Choroid plexus epithelial cell (primary cell): ENCODE data around the gene LRRC28.
"Not testable (repeated sequence)": the region's sequence is repeated elsewhere in the genome, so short reads cannot be mapped to it uniquely, and the experiment has no call there.

Source experiments
- DNase-seq: peaks from one replicate; pipeline ENCODE4 v3.0.0-alpha.2; 2010; ENCODE audit warnings: low read depth
- H3K4me3 ChIP-seq: 2 replicates; pipeline ENCODE4 v1.5.1; 2011; ENCODE audit warnings: low read depth, mild to moderate bottlenecking, control low read depth, low read length, moderate library complexity
- TF ChIP-seq, protein P1 (sequence below): conservative IDR thresholded peaks from 2 replicates; pipeline ENCODE4 v1.5.1; 2011; ENCODE audit warnings: low read depth, mild to moderate bottlenecking, control low read depth, inconsistent platforms, low read length, moderate library complexity

The LRRC28 gene

DNA sequence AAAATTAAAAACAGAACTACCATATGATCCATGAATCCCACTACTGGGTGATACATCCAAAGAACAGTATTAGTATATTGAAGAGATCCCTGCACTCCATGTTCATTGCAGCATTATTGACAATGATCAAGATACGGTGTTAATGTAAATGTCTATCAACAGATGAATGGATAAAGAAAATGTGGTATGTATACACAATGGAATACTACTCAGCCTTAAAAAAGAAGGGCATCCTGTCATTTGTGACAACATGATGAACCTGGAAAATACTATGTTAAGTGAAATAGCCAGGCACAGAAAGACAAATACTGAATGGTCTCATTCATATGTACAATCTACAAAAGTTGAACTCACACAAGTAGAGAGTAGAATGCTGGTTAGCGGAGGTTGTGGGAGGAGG, 18.5 kb upstream of the LRRC28 start:
- no peak for DNase-seq
- TF ChIP-seq, protein P1, sequence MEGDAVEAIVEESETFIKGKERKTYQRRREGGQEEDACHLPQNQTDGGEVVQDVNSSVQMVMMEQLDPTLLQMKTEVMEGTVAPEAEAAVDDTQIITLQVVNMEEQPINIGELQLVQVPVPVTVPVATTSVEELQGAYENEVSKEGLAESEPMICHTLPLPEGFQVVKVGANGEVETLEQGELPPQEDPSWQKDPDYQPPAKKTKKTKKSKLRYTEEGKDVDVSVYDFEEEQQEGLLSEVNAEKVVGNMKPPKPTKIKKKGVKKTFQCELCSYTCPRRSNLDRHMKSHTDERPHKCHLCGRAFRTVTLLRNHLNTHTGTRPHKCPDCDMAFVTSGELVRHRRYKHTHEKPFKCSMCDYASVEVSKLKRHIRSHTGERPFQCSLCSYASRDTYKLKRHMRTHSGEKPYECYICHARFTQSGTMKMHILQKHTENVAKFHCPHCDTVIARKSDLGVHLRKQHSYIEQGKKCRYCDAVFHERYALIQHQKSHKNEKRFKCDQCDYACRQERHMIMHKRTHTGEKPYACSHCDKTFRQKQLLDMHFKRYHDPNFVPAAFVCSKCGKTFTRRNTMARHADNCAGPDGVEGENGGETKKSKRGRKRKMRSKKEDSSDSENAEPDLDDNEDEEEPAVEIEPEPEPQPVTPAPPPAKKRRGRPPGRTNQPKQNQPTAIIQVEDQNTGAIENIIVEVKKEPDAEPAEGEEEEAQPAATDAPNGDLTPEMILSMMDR: no peak
- H3K4me3 ChIP-seq: no peak overlapping the region

DNA sequence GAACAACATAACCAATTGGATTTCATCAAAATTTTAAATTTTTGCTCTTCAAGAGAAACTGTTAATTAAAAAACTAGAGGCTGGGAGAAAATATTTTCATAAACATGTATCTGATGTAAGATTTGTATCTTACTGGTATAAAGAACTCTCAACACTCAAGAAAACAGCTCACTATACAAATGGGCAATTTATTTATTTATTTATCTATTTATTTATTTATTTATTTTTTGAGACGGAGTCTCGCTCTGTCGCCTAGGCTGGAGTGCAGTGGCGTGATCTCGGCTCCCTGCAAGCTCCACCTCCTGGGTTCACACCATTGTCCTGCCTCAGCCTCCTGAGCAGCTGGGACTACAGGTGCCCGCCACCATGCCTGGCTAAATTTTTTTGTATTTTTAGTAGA, 17.1 kb upstream of the LRRC28 start:
- DNase-seq, H3K4me3 ChIP-seq: not testable (repeated sequence)

DNA sequence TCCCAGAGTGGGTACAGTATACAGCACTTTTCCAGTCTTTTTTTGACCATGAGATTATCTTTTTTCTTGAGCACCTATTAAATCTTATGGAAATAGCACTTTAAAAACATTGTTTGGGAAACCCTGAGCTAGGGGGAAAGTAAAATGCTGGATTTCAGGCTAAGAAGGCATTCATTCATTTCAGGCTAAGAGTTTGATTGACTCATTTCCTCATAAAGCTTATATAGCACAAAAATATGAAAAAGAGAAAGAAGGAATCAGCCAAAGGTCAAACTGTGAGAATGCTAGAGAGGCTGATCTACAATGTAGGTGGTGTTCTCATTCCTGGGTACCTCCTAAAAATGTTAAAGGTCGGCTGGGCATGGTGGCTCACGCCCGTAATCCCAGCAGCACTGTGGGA, 12.4 kb upstream of the LRRC28 start:
- DNase-seq: no peak
- TF ChIP-seq, protein P1: no peak
- H3K4me3 ChIP-seq: no peak overlapping the region

DNA sequence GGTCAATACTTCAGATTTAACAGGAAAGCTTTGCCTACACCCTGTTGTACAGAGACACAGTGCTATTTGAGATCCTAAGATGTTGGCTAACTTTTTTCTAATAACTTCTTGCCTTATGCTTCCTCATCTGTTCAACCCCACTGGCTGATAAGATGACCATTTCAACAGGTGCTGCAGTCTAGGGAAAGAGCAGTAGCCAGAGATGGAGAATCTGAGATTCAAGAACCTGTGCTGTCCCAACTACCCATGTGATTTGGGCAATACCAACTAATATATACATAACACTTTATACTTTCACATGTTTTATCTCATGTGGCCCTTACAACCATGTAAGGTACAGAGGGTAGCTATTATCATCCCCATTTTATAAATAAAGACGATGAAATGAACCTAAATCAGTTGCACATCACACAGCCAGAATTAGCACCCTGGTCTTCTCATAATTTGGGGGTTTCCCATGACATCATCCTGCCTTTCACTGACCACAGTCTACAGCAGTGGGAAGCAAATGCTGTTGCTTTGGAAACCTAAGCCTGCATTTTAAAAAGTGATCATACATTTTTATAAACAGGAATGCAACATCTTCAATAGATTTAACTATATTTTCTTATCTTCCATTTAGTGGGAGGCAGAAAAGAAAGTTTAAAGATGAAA, 11.6 kb upstream of the LRRC28 start:
- TF ChIP-seq, protein P1: no peak
- H3K4me3 ChIP-seq: no peak overlapping the region
- DNase-seq: peak; percentile 43

DNA sequence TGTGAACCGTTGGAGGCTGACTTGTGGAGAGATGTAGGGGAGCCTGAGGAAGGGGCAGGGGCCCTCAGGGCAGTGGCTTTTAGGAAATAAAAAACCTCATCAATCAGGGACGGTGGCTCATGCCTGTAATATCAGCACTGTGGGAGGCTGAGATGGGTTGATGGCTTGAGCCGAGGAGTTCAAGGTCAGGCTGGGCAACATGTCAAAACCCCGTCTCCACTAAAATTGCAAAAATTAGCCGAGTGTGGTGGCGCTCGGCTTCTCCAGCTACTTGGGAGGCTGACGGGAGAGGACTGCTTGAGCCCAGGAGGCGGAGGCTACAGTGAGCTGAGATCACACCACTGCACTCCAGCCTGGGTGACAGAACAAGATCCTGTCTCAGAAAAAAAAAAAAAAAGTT, 9.5 kb upstream of the LRRC28 start:
- TF ChIP-seq, protein P1: no peak
- no peak overlapping the region for H3K4me3 ChIP-seq
- DNase-seq: no peak

DNA sequence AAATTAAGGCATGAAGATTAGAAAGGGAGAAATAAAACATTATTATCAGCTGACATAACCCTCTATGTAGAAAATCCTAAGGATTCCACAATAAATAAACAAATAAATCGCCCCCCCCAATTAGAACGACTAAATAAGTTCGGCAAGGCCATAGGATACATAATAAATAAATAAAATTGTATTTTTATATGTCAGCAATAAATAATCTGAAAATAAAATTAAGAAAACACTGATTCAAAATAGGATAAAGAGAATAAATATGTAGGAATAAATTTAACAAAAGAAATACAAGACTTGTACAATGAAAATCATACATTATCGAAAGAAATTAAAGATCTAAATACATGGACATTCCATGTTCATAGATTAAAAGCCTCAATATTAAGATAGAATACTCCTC, 7.0 kb upstream of the LRRC28 start:
- no peak overlapping the region for H3K4me3 ChIP-seq
- DNase-seq: no peak
- TF ChIP-seq, protein P1: no peak

DNA sequence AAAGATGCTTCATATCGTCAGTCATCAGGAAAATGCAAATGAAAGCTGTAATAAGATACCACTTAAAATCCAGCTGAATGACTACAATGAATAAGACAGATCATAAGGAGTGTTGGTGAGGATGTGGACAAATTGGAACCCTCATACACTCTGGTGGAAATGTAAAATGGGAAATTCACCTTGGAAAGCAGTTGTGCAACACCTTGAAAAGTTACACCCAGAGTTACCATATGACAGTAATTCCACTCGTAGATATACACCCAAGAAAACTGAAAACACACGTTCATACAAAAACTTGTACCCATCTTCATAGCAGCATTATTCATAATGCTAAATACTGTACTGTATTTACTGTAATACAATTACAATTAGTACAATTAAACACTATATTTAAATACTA, 4.2 kb upstream of the LRRC28 start:
- DNase-seq: no peak
- no peak overlapping the region for H3K4me3 ChIP-seq

More for the DNA sequence above, 4.2 kb upstream of the LRRC28 start:
- TF ChIP-seq, protein P1: no peak
